K562 (cell line): ENCODE data around the gene FAM222A. TPM values are rescaled to one million over a fixed set of nuclear protein-coding genes. Genes with fewer than 3 reads are reported as not detected.
A peak's percentile ranks its signal among the peaks of the same experiment; 100 is the strongest.

Experiments used
- ATAC-seq: fragments of 200-7000 bp; cut with Tn5 transposase; 3 replicates; pipeline ENCODE4 v1.9.1; 2020; ENCODE audit warnings: moderate library complexity
- BruUV-seq: library from RNA; stranded (reverse); fragments of 400-500 nt; replicated peaks from 2 replicates; lab custom pipeline; 2021; lab: Mats Ljungman, UMichigan
- CTCF ChIA-PET: fragments of 300-600 bp; formaldehyde crosslinking; extraction: SDS; loops from one replicate; lab custom pipeline; 2021; ENCODE audit warnings: low intra/inter-chr PET ratio; lab: Yijun Ruan, JAX
- POLR2A ChIA-PET: fragments of 300-600, 350-650 bp; sonication (Branson Sonifier 250); formaldehyde crosslinking; extraction: SDS; loops from one replicate; lab custom pipeline; 2021; ENCODE audit warnings: antibody characterized with exemption, inconsistent platforms; lab: Yijun Ruan, JAX
- DNase-seq, 4 experiments: peaks; one replicate each; pipeline versions ENCODE4 v3.0.0 to v3.0.0-alpha.2; 2011 to 2018; ENCODE audit warnings: low spot score in 3 of 4, mixed read lengths in 3 of 4; ENCODE audit errors: extremely low read depth in 1 of 4
- FAIRE-seq: peaks from 2 replicates; lab custom pipeline; 2011; peaks lifted over from hg19 to GRCh38; lab: Jason Lieb, UNC
- H2AFZ ChIP-seq: 2 replicates; pipeline ENCODE4 v1.6.0; 2011; ENCODE audit warnings: low read depth, low read length, control low read depth, inconsistent platforms
- H3K27ac ChIP-seq: fragments of 200-600 bp; 3 replicates; pipeline ENCODE4 v1.8.0; 2011; ENCODE audit warnings: low read depth, mild to moderate bottlenecking, control low read depth, inconsistent platforms, low read length, moderate library complexity, mixed read lengths; ENCODE audit errors: extremely low read depth
- H3K27me3 ChIP-seq, 2 experiments: fragments of 300-600 bp in 1 of 2; 2 replicates in 1 of 2; 3 replicates in 1 of 2; pipeline versions ENCODE4 v1.6.0 to v1.8.0; 2011; ENCODE audit warnings: inconsistent platforms in 2 of 2, low read length in 2 of 2, mild to moderate bottlenecking in 1 of 2, mixed read lengths in 1 of 2, moderate library complexity in 1 of 2; ENCODE audit not compliant: control insufficient read depth in 2 of 2, insufficient read depth in 2 of 2
- H3K36me3 ChIP-seq: fragments of 300-600 bp; 3 replicates; pipeline ENCODE4 v1.8.0; 2011; ENCODE audit warnings: mild to moderate bottlenecking, low read length, inconsistent platforms; ENCODE audit not compliant: control insufficient read depth, insufficient read depth
- H3K4me1 ChIP-seq, 2 experiments: fragments of 200-600 bp in 1 of 2; replicated peaks in 1 of 2; 2 replicates in 1 of 2; 3 replicates in 1 of 2; pipeline versions ENCODE4 v1.5.1 to v1.8.0; 2011; ENCODE audit warnings: inconsistent platforms in 2 of 2, low read length in 2 of 2, mild to moderate bottlenecking in 1 of 2, mixed read lengths in 1 of 2, moderate library complexity in 1 of 2; ENCODE audit not compliant: control insufficient read depth in 2 of 2, insufficient read depth in 2 of 2
- H3K4me2 ChIP-seq: 2 replicates; pipeline ENCODE4 v1.6.1; 2011; ENCODE audit warnings: low read length, control low read depth, inconsistent platforms, mixed read lengths; ENCODE audit not compliant: insufficient read depth
- H3K4me3 ChIP-seq: fragments of 200-600 bp; sonication (generic), shearing (Covaris generic); 2 replicates; pipeline ENCODE4 v1.5.1; 2016; ENCODE audit warnings: control low read depth, inconsistent platforms
- H3K79me2 ChIP-seq: fragments of 200-600 bp; 3 replicates; pipeline ENCODE4 v1.8.0; 2011; ENCODE audit warnings: low read length, inconsistent platforms; ENCODE audit not compliant: control insufficient read depth, insufficient read depth
- H3K9ac ChIP-seq, 2 experiments: 2 replicates each; pipeline versions ENCODE4 v1.6.0 to v1.6.1; 2011; ENCODE audit warnings: low read depth in 2 of 2, low read length in 2 of 2, control low read depth in 1 of 2, inconsistent platforms in 1 of 2, mild to moderate bottlenecking in 1 of 2, mixed read lengths in 1 of 2; ENCODE audit not compliant: insufficient read depth in 1 of 2
- H3K9me1 ChIP-seq: one replicate; pipeline ENCODE4 v1.6.0; 2011; ENCODE audit warnings: inconsistent platforms, mild to moderate bottlenecking, low read length, moderate library complexity; ENCODE audit not compliant: control insufficient read depth, insufficient read depth
- H3K9me3 ChIP-seq: replicated peaks from 2 replicates; pipeline ENCODE4 v1.5.1; 2011; ENCODE audit warnings: low read depth, low read length, inconsistent platforms; ENCODE audit not compliant: control insufficient read depth, insufficient read depth
- H4K20me1 ChIP-seq: replicated peaks from 2 replicates; pipeline ENCODE4 v1.6.1; 2011; ENCODE audit warnings: low read length, inconsistent platforms, mixed read lengths; ENCODE audit not compliant: control insufficient read depth, insufficient read depth
- ARID3A ChIP-seq: IDR thresholded peaks from 2 replicates; pipeline ENCODE4 v1.6.1; 2012; ENCODE audit warnings: low read depth, low read length, improper control_type of control experiment, borderline replicate concordance
- BCOR ChIP-seq: fragments of 450-650 bp; IDR thresholded peaks from 2 replicates; pipeline ENCODE4 v1.6.1; 2016
- EGR1 ChIP-seq: fragments of 450-650 bp; conservative IDR thresholded peaks from 2 replicates; pipeline ENCODE4 v1.6.1; 2017; ENCODE audit warnings: mild to moderate bottlenecking
- HCFC1 ChIP-seq: IDR thresholded peaks from 2 replicates; pipeline ENCODE4 v1.6.1; 2012; ENCODE audit warnings: low read depth, low read length, improper control_type of control experiment
- MITF ChIP-seq: IDR thresholded peaks from 2 replicates; pipeline ENCODE4 v1.6.1; 2014; ENCODE audit warnings: antibody characterized with exemption
- NR2F6 ChIP-seq: fragments of 450-650 bp; formaldehyde crosslinking; IDR thresholded peaks from 2 replicates; pipeline ENCODE4 v1.4.0; 2020; ENCODE audit warnings: mild to moderate bottlenecking
- PATZ1 ChIP-seq: fragments of 250-450 bp; sonication (Bioruptor Pico); IDR thresholded peaks from 2 replicates; pipeline ENCODE4 v1.5.0; 2020; ENCODE audit warnings: mild to moderate bottlenecking, borderline replicate concordance
- POLR2AphosphoS2 ChIP-seq: IDR thresholded peaks from 2 replicates; pipeline ENCODE4 v1.6.1; 2012; ENCODE audit warnings: low read length, improper control_type of control experiment
- POLR2G ChIP-seq: fragments of 200-400 bp; formaldehyde crosslinking; IDR thresholded peaks from 2 replicates; pipeline ENCODE4 v1.6.1; 2017; ENCODE audit warnings: low read depth, mild to moderate bottlenecking, antibody characterized with exemption, low read length, moderate library complexity
- SMARCA4 ChIP-seq: fragments of 450-650 bp; IDR thresholded peaks from 2 replicates; pipeline ENCODE4 v1.6.1; 2016
- TRIM24 ChIP-seq, 2 experiments: fragments of 450-650 bp; IDR thresholded peaks; 2 replicates each; pipeline ENCODE4 v1.6.1; 2016
- ZNF121 ChIP-seq: sonication (generic); formaldehyde crosslinking; conservative IDR thresholded peaks from 2 replicates; pipeline ENCODE4 v1.8.0; 2022; ENCODE audit warnings: missing genetic modification reagents
- WGBS: fragments of 100-300 bp; shearing (Covaris generic); methylation state at CpG from one replicate; pipeline ENCODE4 v1.1.6; 2016; ENCODE audit warnings: low coverage, mixed read lengths; ENCODE audit not compliant: insufficient coverage; ENCODE audit errors: missing lambda C conversion rate; 5-methylcytosine and 5-hydroxymethylcytosine counted together
- in situ Hi-C: fragments of 300-500 bp; cut with MboI; formaldehyde crosslinking; loops from 4 replicates; pipeline ENCODE4 v1.15.0; 2018; ENCODE audit warnings: inconsistent platforms, mixed read lengths
- intact Hi-C: fragments of 100-400 bp; cut with micrococcal nuclease; formaldehyde crosslinking; loops from 2 replicates; pipeline ENCODE4 v1.14.2; 2022
- polyA plus RNA-seq, 8 experiments: library from polyadenylated mRNA; depleted of rRNA in 4 of 8; stranded (reverse) in 5 of 8; unstranded in 3 of 8; fragments of >200 nt; fragmentation: Nextera tagmentation in 2 of 8; fragmentation: Illumina TruSeq in 1 of 8; extraction: Ambion mirVana in 2 of 8; extraction: Trizol in 1 of 8; gene quantifications; 2 replicates each; pipeline versions ENCODE4 v1.2.1 to v1.2.3, GENCODE V29; 2011 to 2014; ENCODE audit warnings: inconsistent platforms in 1 of 8, missing spikeins in 1 of 8
- total RNA-seq, 7 experiments: library from RNA; depleted of rRNA in 6 of 7; stranded (reverse); fragments of >200 nt in 6 of 7; fragmentation: Illumina TruSeq in 2 of 7; extraction: Trizol in 2 of 7; gene quantifications; 2 replicates each; pipeline versions ENCODE4 v1.2.1 to v1.2.3, GENCODE V29; 2011 to 2021; ENCODE audit warnings: low replicate concordance in 1 of 7
- TF ChIP-seq, protein P1 (sequence below), 2 experiments: fragments of 450-650 bp; conservative IDR thresholded peaks; 2 replicates each; pipeline ENCODE4 v1.6.1; 2017; ENCODE audit warnings: mild to moderate bottlenecking in 2 of 2, moderate library complexity in 2 of 2

Gene FAM222A
- total and polyA plus RNA-seq, 9 of the 15 experiments (the other 6 are each of a cell fraction or from before 2014, with no cell fraction given) = 0.03 to 0.36 (median 0.12) TPM; not detected in 1

- DNase-seq (peak; percentile 67 to 78 (median 76)), ATAC-seq (peak; percentile 70), FAIRE-seq (peak; percentile 74)
- Histone ChIP-seq H3K9me3 (no peaks in the 10 kb centered on the region), H3K4me2 (peak overlapping the region; percentile 41), H3K9me1 (peaks cover 3% of the 10 kb centered on the region), H4K20me1 (no peaks in the 10 kb centered on the region), H3K9ac (no peak overlapping the region), H3K36me3 (no peaks in the 10 kb centered on the region), H3K79me2 (no peaks in the 10 kb centered on the region), H3K27me3 (peaks cover 0 to 20% of the 10 kb centered on the region in 2 experiments; a peak in 2 of 5 replicates), H3K4me1 (peaks cover 15 to 20% of the 10 kb centered on the region in 2 experiments; a peak in 3 of 5 replicates), H3K4me3 (no peak overlapping the region), H2AFZ (no peak overlapping the region), H3K27ac (no peak overlapping the region)
- intact Hi-C loops = no loop called here
- ChIA-PET CTCF (no interaction called here), POLR2A (interaction anchor here (0.5 to 1.2 kb wide), 4 partner anchors 14 to 1372 kb away, joined by 3 read pairs; no protein-coding TSS in a partner anchor)
- in situ Hi-C loops = no loop called here
- BruUV-seq = no TSS peak
- 6% methylated on average over 11 of the region's 11 CpGs for WGBS
- no peak for TF ChIP-seq ARID3A
- no peak for TF ChIP-seq POLR2G
- TF ChIP-seq MITF = no peak
- no peak for TF ChIP-seq NR2F6 (CRISPR knock-in tag)
- 0 out of 2 replicates have a peak, but pooled peaks have one; percentile 23 for TF ChIP-seq BCOR
- peak; percentile 45; the same call in 1 of the 2 replicates for TF ChIP-seq SMARCA4
- TF ChIP-seq EGR1 = no peak
- TF ChIP-seq TRIM24 (IDR thresholded peaks at IDR 0.05) = peak; percentile 31 to 51; a peak in 1 of 4 replicates
- no peak for TF ChIP-seq ZNF121 (CRISPR knock-in tag)
- TF ChIP-seq PATZ1 = no peak
- TF ChIP-seq, protein P1, sequence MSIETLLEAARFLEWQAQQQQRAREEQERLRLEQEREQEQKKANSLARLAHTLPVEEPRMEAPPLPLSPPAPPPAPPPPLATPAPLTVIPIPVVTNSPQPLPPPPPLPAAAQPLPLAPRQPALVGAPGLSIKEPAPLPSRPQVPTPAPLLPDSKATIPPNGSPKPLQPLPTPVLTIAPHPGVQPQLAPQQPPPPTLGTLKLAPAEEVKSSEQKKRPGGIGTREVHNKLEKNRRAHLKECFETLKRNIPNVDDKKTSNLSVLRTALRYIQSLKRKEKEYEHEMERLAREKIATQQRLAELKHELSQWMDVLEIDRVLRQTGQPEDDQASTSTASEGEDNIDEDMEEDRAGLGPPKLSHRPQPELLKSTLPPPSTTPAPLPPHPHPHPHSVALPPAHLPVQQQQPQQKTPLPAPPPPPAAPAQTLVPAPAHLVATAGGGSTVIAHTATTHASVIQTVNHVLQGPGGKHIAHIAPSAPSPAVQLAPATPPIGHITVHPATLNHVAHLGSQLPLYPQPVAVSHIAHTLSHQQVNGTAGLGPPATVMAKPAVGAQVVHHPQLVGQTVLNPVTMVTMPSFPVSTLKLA (conservative IDR thresholded peaks at IDR 0.05) = 0 out of 4 replicates have a peak, but pooled peaks of 1 of the 2 experiments have one; percentile 24
- TF ChIP-seq POLR2AphosphoS2 = no peak
- TF ChIP-seq HCFC1 = no peak
Measured at GRCh38 chr12:109697877-109698468, 15.7 kb upstream of the FAM222A start.
